Trophoblast cell (in vitro differentiated cells and primary cell): ENCODE measurements around the gene USP33.
"Not testable (repeated sequence)": the region's sequence is repeated elsewhere in the genome, so short reads cannot be mapped to it uniquely, and the experiment has no call there.

Experiments used
- DNase-seq, 2 donors: peaks; one replicate each; pipeline ENCODE4 v3.0.0-alpha.2; 2016
- H2AFZ ChIP-seq: 2 replicates; pipeline ENCODE4 v1.6.1; 2013; ENCODE audit warnings: low read length, moderate library complexity, mild to moderate bottlenecking; ENCODE audit not compliant: insufficient read depth, poor library complexity
- H2AK5ac ChIP-seq: 2 replicates; pipeline ENCODE4 v1.6.1; 2013; ENCODE audit warnings: mild to moderate bottlenecking, low read length
- H2BK120ac ChIP-seq: 2 replicates; pipeline ENCODE4 v1.6.1; 2013; ENCODE audit warnings: low read length, mild to moderate bottlenecking, moderate library complexity; ENCODE audit not compliant: insufficient read depth, poor library complexity
- H2BK12ac ChIP-seq: 2 replicates; pipeline ENCODE4 v1.6.1; 2013; ENCODE audit warnings: mild to moderate bottlenecking, low read length, moderate library complexity
- H2BK5ac ChIP-seq: 2 replicates; pipeline ENCODE4 v1.6.1; 2013; ENCODE audit warnings: low read length, low read depth, moderate library complexity, mild to moderate bottlenecking; ENCODE audit not compliant: poor library complexity
- H3K14ac ChIP-seq: 2 replicates; pipeline ENCODE4 v1.6.1; 2013; ENCODE audit warnings: mild to moderate bottlenecking, low read length
- H3K18ac ChIP-seq: 2 replicates; pipeline ENCODE4 v1.6.1; 2013; ENCODE audit warnings: mild to moderate bottlenecking, low read length
- H3K23ac ChIP-seq: 2 replicates; pipeline ENCODE4 v1.6.1; 2013; ENCODE audit warnings: low read length
- H3K27ac ChIP-seq: 2 replicates; pipeline ENCODE4 v1.5.1; 2013; ENCODE audit warnings: low read depth, mild to moderate bottlenecking, inconsistent platforms, low read length, moderate library complexity
- H3K27me3 ChIP-seq: 2 replicates; pipeline ENCODE4 v1.6.1; 2013; ENCODE audit warnings: inconsistent platforms, mild to moderate bottlenecking, low read length, moderate library complexity; ENCODE audit not compliant: insufficient read depth
- H3K36me3 ChIP-seq, 2 experiments: 1 replicate in 1 of 2; 2 replicates in 1 of 2; pipeline ENCODE4 v1.6.1; 2013; ENCODE audit warnings: low read length in 2 of 2, mild to moderate bottlenecking in 2 of 2, moderate library complexity in 1 of 2; ENCODE audit not compliant: insufficient read depth in 2 of 2, control insufficient read depth in 1 of 2
- H3K4ac ChIP-seq: 2 replicates; pipeline ENCODE4 v1.6.1; 2013; ENCODE audit warnings: low read depth, mild to moderate bottlenecking, low read length, moderate library complexity
- H3K4me1 ChIP-seq, 2 experiments: 1 replicate in 1 of 2; 2 replicates in 1 of 2; pipeline ENCODE4 v1.6.1; 2013; ENCODE audit warnings: low read length in 2 of 2, mild to moderate bottlenecking in 2 of 2, moderate library complexity in 1 of 2; ENCODE audit not compliant: insufficient read depth in 2 of 2, control insufficient read depth in 1 of 2
- H3K4me2 ChIP-seq: 2 replicates; pipeline ENCODE4 v1.6.1; 2013; ENCODE audit warnings: inconsistent platforms, mild to moderate bottlenecking, low read length, moderate library complexity
- H3K4me3 ChIP-seq: 2 replicates; pipeline ENCODE4 v1.5.1; 2013; ENCODE audit warnings: mild to moderate bottlenecking, low read depth, low read length, inconsistent platforms
- H3K79me1 ChIP-seq: one replicate; pipeline ENCODE4 v1.6.1; 2013; ENCODE audit warnings: low read length
- H3K79me2 ChIP-seq: 2 replicates; pipeline ENCODE4 v1.6.1; 2013; ENCODE audit warnings: low read length, mild to moderate bottlenecking; ENCODE audit not compliant: control insufficient read depth, insufficient read depth, poor library complexity
- H3K9ac ChIP-seq: 2 replicates; pipeline ENCODE4 v1.6.1; 2013; ENCODE audit warnings: mild to moderate bottlenecking, low read length
- H3K9me3 ChIP-seq: 2 replicates; pipeline ENCODE4 v1.6.1; 2013; ENCODE audit warnings: low read depth, mild to moderate bottlenecking, control low read depth, inconsistent platforms, low read length; ENCODE audit not compliant: insufficient read depth
- H4K12ac ChIP-seq: 2 replicates; pipeline ENCODE4 v1.6.1; 2013; ENCODE audit warnings: low read depth, mild to moderate bottlenecking, low read length, moderate library complexity
- H4K8ac ChIP-seq: 2 replicates; pipeline ENCODE4 v1.6.1; 2013; ENCODE audit warnings: low read depth, mild to moderate bottlenecking, low read length, moderate library complexity
- H4K91ac ChIP-seq: one replicate; pipeline ENCODE4 v1.6.1; 2013; ENCODE audit warnings: low read depth, mild to moderate bottlenecking, low read length, moderate library complexity
- WGBS: extraction: QIAGEN DNeasy Blood & Tissue Kit; methylation state at CpG from one replicate; pipeline ENCODE4 v1.1.7; 2013; ENCODE audit warnings: missing lambda C conversion rate; ENCODE audit not compliant: insufficient read length, insufficient coverage; ENCODE audit errors: extremely low coverage; 5-methylcytosine and 5-hydroxymethylcytosine counted together

USP33 gene

DNA sequence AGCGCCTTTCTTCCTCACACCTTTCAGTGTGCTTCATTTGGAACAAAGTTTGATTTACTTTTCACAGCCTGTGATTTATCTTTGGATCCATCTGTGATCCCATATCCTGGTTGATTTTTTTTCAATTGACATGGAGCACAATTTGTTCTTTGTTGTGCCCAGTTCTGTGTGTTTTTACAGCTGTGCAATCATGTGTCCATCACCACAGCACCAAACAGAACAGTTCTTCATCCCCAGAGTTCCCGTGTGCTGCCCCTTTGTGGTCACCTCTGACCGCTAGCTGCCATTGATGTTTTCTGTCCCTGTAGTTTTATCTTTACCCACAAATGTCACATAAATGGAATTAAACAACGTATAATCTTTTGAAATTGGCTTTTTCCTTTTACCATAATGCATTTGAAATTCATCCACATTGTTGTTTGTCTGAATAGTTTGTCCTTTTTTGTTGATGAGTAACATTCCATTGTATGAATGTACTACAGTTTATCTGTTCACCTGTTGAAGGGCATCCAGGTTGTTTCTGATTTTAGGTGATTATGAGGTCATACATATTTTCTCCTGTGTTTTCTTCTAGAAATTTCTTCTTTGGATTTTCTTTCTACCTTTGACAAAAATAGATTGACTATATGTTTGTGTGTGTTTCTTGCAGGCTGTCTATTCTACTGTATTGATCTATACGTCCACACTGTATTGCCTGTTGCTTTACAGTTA, 37.2 kb upstream of the USP33 start:
- no peaks in the 10 kb centered on the region for H3K79me1 ChIP-seq
- H4K8ac ChIP-seq: no peak overlapping the region
- no peak overlapping the region for H3K4ac ChIP-seq
- H2BK12ac ChIP-seq: no peak overlapping the region
- no peak overlapping the region for H3K27ac ChIP-seq
- no peak overlapping the region for H4K91ac ChIP-seq
- no peak overlapping the region for H3K18ac ChIP-seq
- H3K36me3 ChIP-seq: peaks cover 0 to 2% of the 10 kb centered on the region in 2 experiments
- H3K4me2 ChIP-seq: no peak overlapping the region
- H3K79me2 ChIP-seq: no peaks in the 10 kb centered on the region
- H3K4me1 ChIP-seq: no peaks in the 10 kb centered on the region
- H2BK5ac ChIP-seq: no peak overlapping the region
- no peak overlapping the region for H3K23ac ChIP-seq
- DNase-seq: peak in 1 of 2 donors; percentile 34
- no peak overlapping the region for H2BK120ac ChIP-seq
- H3K9ac ChIP-seq: no peak overlapping the region
- H2AFZ ChIP-seq: no peak overlapping the region
- no peak overlapping the region for H3K4me3 ChIP-seq
- H3K9me3 ChIP-seq: no peaks in the 10 kb centered on the region
- H4K12ac ChIP-seq: no peak overlapping the region
- H2AK5ac ChIP-seq: no peak overlapping the region
- no peaks in the 10 kb centered on the region for H3K27me3 ChIP-seq
- WGBS: no CpG with 5 or more reads among the region's 5 CpGs
- H3K14ac ChIP-seq: no peak overlapping the region

DNA sequence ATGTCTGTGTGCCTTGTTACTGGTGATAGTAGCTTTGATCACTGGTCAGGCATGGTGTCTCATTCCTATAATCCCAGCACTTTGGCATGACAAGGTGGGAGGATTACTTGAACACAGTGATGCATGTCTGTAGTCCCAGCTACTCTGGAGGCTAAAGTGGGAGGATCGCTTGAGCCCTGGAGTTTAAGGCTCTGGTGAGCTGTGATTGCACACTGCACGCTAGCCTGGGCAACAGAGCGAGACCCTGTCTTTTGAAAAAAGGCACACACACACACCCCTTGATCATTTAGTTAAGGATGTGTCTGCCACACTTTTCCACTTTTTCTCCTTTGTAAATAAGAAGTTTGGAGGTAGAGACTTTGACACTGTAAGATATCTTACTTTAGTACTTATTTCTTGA, 34.9 kb upstream of the USP33 start:
- no peaks in the 10 kb centered on the region for H3K27me3 ChIP-seq
- no peak overlapping the region for H3K27ac ChIP-seq
- H2BK5ac ChIP-seq: no peak overlapping the region
- no peak overlapping the region for H2AFZ ChIP-seq
- H3K4me3 ChIP-seq: no peak overlapping the region
- no CpG with 5 or more reads among the region's 3 CpGs for WGBS
- no peak overlapping the region for H3K9ac ChIP-seq
- H3K79me1 ChIP-seq: no peaks in the 10 kb centered on the region
- no peak overlapping the region for H2AK5ac ChIP-seq
- no peak overlapping the region for H2BK12ac ChIP-seq
- no peaks in the 10 kb centered on the region for H3K79me2 ChIP-seq
- H3K4ac ChIP-seq: no peak overlapping the region
- no peaks in the 10 kb centered on the region for H3K9me3 ChIP-seq
- H3K18ac ChIP-seq: no peak overlapping the region
- H3K23ac ChIP-seq: no peak overlapping the region
- H3K14ac ChIP-seq: no peak overlapping the region
- H2BK120ac ChIP-seq: no peak overlapping the region
- no peak overlapping the region for H4K12ac ChIP-seq
- no peak overlapping the region for H3K4me2 ChIP-seq
- H4K8ac ChIP-seq: no peak overlapping the region
- peaks cover 0 to 2% of the 10 kb centered on the region in 2 experiments for H3K36me3 ChIP-seq
- H3K4me1 ChIP-seq: no peaks in the 10 kb centered on the region
- H4K91ac ChIP-seq: no peak overlapping the region
- no peak for DNase-seq

DNA sequence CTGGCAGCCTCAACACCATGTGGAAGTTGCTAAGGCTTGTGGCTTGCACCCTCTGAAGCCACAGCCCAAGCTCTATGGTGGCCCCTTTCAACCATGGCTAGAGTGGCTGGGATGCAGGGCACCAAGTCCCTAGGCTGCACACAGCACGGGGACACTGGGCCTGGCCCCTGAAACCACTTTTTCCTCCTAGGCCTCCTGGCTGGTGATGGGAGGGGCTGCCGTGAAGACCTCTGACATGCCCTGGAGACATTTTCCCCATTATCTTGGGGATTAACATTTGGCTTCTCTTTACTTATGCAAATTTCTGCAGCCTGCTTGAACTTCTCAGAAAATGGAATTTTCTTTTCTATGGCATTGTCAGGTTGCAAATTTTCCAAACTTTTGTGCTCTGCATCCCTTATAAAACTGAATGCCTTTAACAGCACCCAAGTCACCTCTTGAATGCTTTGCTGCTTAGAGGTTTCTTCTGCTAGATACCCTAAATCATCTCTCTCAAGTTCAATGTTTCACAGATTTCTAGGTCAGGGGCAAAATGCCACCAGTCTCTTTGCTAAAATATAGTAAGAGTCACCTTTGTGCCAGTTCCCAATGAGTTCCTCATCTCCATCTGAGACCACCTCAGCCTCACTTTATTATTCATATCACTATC, 26.6 kb upstream of the USP33 start:
- H3K9me3 ChIP-seq, H2BK5ac ChIP-seq, H3K79me2 ChIP-seq, H4K12ac ChIP-seq, H4K91ac ChIP-seq, DNase-seq, H2BK120ac ChIP-seq, H3K9ac ChIP-seq, H3K27ac ChIP-seq, H3K4me3 ChIP-seq, H3K4me2 ChIP-seq, H2AFZ ChIP-seq, H3K27me3 ChIP-seq, H3K4me1 ChIP-seq, H3K79me1 ChIP-seq, H3K36me3 ChIP-seq, H3K14ac ChIP-seq, H3K18ac ChIP-seq, H3K23ac ChIP-seq, H3K4ac ChIP-seq, H2BK12ac ChIP-seq, H2AK5ac ChIP-seq, H4K8ac ChIP-seq: not testable (repeated sequence)
- no CpG with 5 or more reads among the region's 2 CpGs for WGBS

DNA sequence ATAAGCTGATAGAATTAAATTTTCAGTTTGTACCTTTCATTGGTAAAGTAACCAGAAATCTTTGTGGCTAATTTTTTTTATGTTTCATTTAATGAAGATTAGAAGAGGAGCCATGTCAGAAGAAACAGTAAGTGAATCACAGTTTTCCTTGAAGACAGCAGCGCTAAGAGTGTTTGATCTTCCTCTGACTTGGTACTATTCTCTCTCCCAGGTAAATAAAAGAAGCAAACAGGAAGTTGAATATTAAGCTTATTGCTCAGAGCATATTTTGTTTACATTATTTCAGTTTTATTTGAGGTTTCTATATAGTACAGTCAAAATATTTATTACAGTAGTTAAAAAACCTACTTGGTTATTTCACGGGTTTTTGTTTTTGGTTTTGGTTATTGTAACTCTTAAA, 23.5 kb upstream of the USP33 start:
- no peak overlapping the region for H2BK12ac ChIP-seq
- no peak overlapping the region for H4K91ac ChIP-seq
- H3K79me2 ChIP-seq: peaks cover 4% of the 10 kb centered on the region
- no peak overlapping the region for H3K14ac ChIP-seq
- no peak overlapping the region for H2AK5ac ChIP-seq
- no peak overlapping the region for H4K8ac ChIP-seq
- no peaks in the 10 kb centered on the region for H3K27me3 ChIP-seq
- H3K23ac ChIP-seq: no peak overlapping the region
- DNase-seq: no peak
- H3K79me1 ChIP-seq: peaks cover 3% of the 10 kb centered on the region
- peaks cover 5 to 8% of the 10 kb centered on the region in 2 experiments for H3K36me3 ChIP-seq
- H2BK5ac ChIP-seq: no peak overlapping the region
- H3K4me3 ChIP-seq: no peak overlapping the region
- no peak overlapping the region for H3K27ac ChIP-seq
- WGBS: no CpG with 5 or more reads among the region's 2 CpGs
- H3K9me3 ChIP-seq: peaks cover 2% of the 10 kb centered on the region
- no peak overlapping the region for H3K18ac ChIP-seq
- no peaks in the 10 kb centered on the region for H3K4me1 ChIP-seq
- H2BK120ac ChIP-seq: no peak overlapping the region
- H4K12ac ChIP-seq: no peak overlapping the region
- no peak overlapping the region for H3K4me2 ChIP-seq
- no peak overlapping the region for H2AFZ ChIP-seq
- H3K9ac ChIP-seq: no peak overlapping the region
- no peak overlapping the region for H3K4ac ChIP-seq
